Progenitor cell of endocrine pancreas (in vitro differentiated cells): ENCODE measurements around the gene IL12A. TPM values are rescaled to one million over a fixed set of nuclear protein-coding genes. Genes with fewer than 3 reads are reported as not detected.

Source experiments
- DNase-seq: peaks from one replicate; pipeline ENCODE4 v3.0.0; 2021; ENCODE audit warnings: low spot score; ENCODE audit not compliant: unreplicated experiment
- H3K27ac Mint-ChIP-seq: 2 replicates; pipeline ENCODE4 v1.8.0; 2021; ENCODE audit warnings: mild to moderate bottlenecking, moderate library complexity, mixed read lengths
- H3K27me3 Mint-ChIP-seq: 2 replicates; pipeline ENCODE4 v1.8.0; 2021; ENCODE audit warnings: mixed read lengths
- H3K36me3 Mint-ChIP-seq: 2 replicates; pipeline ENCODE4 v1.8.0; 2022; ENCODE audit warnings: mixed read lengths; ENCODE audit not compliant: insufficient read depth
- H3K4me1 Mint-ChIP-seq: 2 replicates; pipeline ENCODE4 v1.8.0; 2021; ENCODE audit warnings: low read depth, mixed read lengths
- H3K4me3 Mint-ChIP-seq: 2 replicates; pipeline ENCODE4 v1.8.0; 2021; ENCODE audit warnings: low read depth, mild to moderate bottlenecking, moderate library complexity, mixed read lengths
- H3K9me3 Mint-ChIP-seq: 2 replicates; pipeline ENCODE4 v1.8.0; 2021; ENCODE audit warnings: low read depth, mixed read lengths
- CTCF ChIP-seq: fragments of 200-600 bp; sonication (generic); IDR thresholded peaks from one replicate; pipeline ENCODE4 v1.5.0; 2021; ENCODE audit warnings: antibody characterized with exemption, mild to moderate bottlenecking; ENCODE audit not compliant: unreplicated experiment
- total RNA-seq: library from RNA; stranded (reverse); gene quantifications from 2 replicates; pipeline ENCODE4 v1.2.1, GENCODE V29; 2021

IL12A gene
- total RNA-seq, 1 donor from 2014 or later = not detected

GRCh38 chr3:160016972-160017371 is 28.3 kb downstream of the IL12A start:
- Mint-ChIP-seq H3K4me1 (no peaks in the 10 kb centered on the region), H3K9me3 (no peaks in the 10 kb centered on the region)

GRCh38 chr3:160018959-160019358 is 30.3 kb downstream of the IL12A start:
- H3K9me3 Mint-ChIP-seq = no peaks in the 10 kb centered on the region
- H3K4me3 Mint-ChIP-seq = no peak overlapping the region
- no peaks in the 10 kb centered on the region for H3K4me1 Mint-ChIP-seq
- no peak for TF ChIP-seq CTCF
- H3K27me3 Mint-ChIP-seq = peaks cover 19% of the 10 kb centered on the region
- no peak for DNase-seq
- no peak overlapping the region for H3K27ac Mint-ChIP-seq
- H3K36me3 Mint-ChIP-seq = no peaks in the 10 kb centered on the region

More at GRCh38 chr3:160016972-160017371, 28.3 kb downstream of the IL12A start:
- Mint-ChIP-seq H3K27ac (no peak overlapping the region), H3K27me3 (peaks cover 15% of the 10 kb centered on the region), H3K36me3 (no peaks in the 10 kb centered on the region), H3K4me3 (no peak overlapping the region)
- no peak for DNase-seq
- TF ChIP-seq CTCF = no peak

- no peak for TF ChIP-seq CTCF
- Mint-ChIP-seq H3K27ac (no peak overlapping the region), H3K9me3 (no peaks in the 10 kb centered on the region), H3K4me1 (no peaks in the 10 kb centered on the region), H3K36me3 (no peaks in the 10 kb centered on the region), H3K4me3 (no peak overlapping the region), H3K27me3 (peaks cover 19% of the 10 kb centered on the region)
- DNase-seq = no peak
Observed at GRCh38 chr3:160020057-160020711, 31.5 kb downstream of the IL12A start.

- Mint-ChIP-seq H3K9me3 (no peaks in the 10 kb centered on the region), H3K4me3 (no peak overlapping the region), H3K27ac (no peak overlapping the region), H3K36me3 (no peaks in the 10 kb centered on the region), H3K27me3 (peaks cover 19% of the 10 kb centered on the region), H3K4me1 (no peaks in the 10 kb centered on the region)
- DNase-seq = no peak
- no peak for TF ChIP-seq CTCF
Observed at GRCh38 chr3:160022068-160022467, 33.4 kb downstream of the IL12A start.

GRCh38 chr3:160023476-160023875 is 34.8 kb downstream of the IL12A start:
- DNase-seq = no peak
- Mint-ChIP-seq H3K4me1 (peaks cover 2% of the 10 kb centered on the region), H3K27me3 (peaks cover 19% of the 10 kb centered on the region), H3K36me3 (no peaks in the 10 kb centered on the region), H3K9me3 (no peaks in the 10 kb centered on the region), H3K27ac (no peak overlapping the region), H3K4me3 (no peak overlapping the region)
- no peak for TF ChIP-seq CTCF
